ENCODE results near the gene RNF215. TPM values are rescaled to one million over a fixed set of nuclear protein-coding genes. Genes with fewer than 3 reads are reported as not detected.

RNF215 gene
- total and polyA plus RNA-seq, 2 experiments from 2014 or later, result 7.2 to 18.1 TPM

- Histone ChIP-seq H4K20me1 (ENCODE audit: insufficient read depth, poor library complexity, severe bottlenecking) (no peaks in the 10 kb centered on the region), H3K9me2 (replicated peaks; ENCODE audit: insufficient read depth) (no peaks in the 10 kb centered on the region), H3K4me2 (no peak overlapping the region), H3K27me3 (no peaks in the 10 kb centered on the region), H3K9me3 (ENCODE audit: low read depth) (no peaks in the 10 kb centered on the region), H2AFZ (no peak overlapping the region), H3K36me3 (replicated peaks; ENCODE audit: insufficient read depth, low read depth) (no peaks in the 10 kb centered on the region), H3K4me3 (no peak overlapping the region), H3K79me2 (peaks cover 9% of the 10 kb centered on the region), H3K27ac (no peak overlapping the region), H3K4me1 (ENCODE audit: insufficient read depth) (peaks cover 5% of the 10 kb centered on the region)
- 92% methylated on average over 1 of the region's 1 CpG for WGBS (ENCODE audit: low lambda C conversion rate, missing lambda C conversion rate)
- DNase-seq (ENCODE audit: low spot score), result no peak
- no peak for TF ChIP-seq CTCF (IDR thresholded peaks at IDR 0.05; ENCODE audit: poor library complexity)
- no peak for TF ChIP-seq EZH2phosphoT487 (IDR thresholded peaks at IDR 0.05; ENCODE audit: low read depth, severe bottlenecking, unreplicated experiment)
- no peak for TF ChIP-seq EZH2 (IDR thresholded peaks at IDR 0.05; ENCODE audit: borderline replicate concordance)
Measured at GRCh38 chr22:30400159-30400558, 12.9 kb upstream of the RNF215 start.

- no peaks in the 10 kb centered on the region for H3K9me3 ChIP-seq (ENCODE audit: low read depth)
- no peak for TF ChIP-seq CTCF (IDR thresholded peaks at IDR 0.05; ENCODE audit: poor library complexity)
- TF ChIP-seq EZH2phosphoT487 (IDR thresholded peaks at IDR 0.05; ENCODE audit: low read depth, severe bottlenecking, unreplicated experiment), result no peak
- no peak for TF ChIP-seq EZH2 (IDR thresholded peaks at IDR 0.05; ENCODE audit: borderline replicate concordance)
- H3K4me1 ChIP-seq (ENCODE audit: insufficient read depth), result peaks cover 5% of the 10 kb centered on the region
- H3K27me3 ChIP-seq, result no peaks in the 10 kb centered on the region
- no peak overlapping the region for H3K27ac ChIP-seq
- no peaks in the 10 kb centered on the region for H3K36me3 ChIP-seq (replicated peaks; ENCODE audit: insufficient read depth, low read depth)
- peaks cover 9% of the 10 kb centered on the region for H3K79me2 ChIP-seq
- H4K20me1 ChIP-seq (ENCODE audit: insufficient read depth, poor library complexity, severe bottlenecking), result no peaks in the 10 kb centered on the region
- H2AFZ ChIP-seq, result no peak overlapping the region
- H3K4me2 ChIP-seq, result no peak overlapping the region
- 93% methylated on average over 5 of the region's 5 CpGs for WGBS (ENCODE audit: low lambda C conversion rate, missing lambda C conversion rate)
- no peak for DNase-seq (ENCODE audit: low spot score)
- no peaks in the 10 kb centered on the region for H3K9me2 ChIP-seq (replicated peaks; ENCODE audit: insufficient read depth)
- H3K4me3 ChIP-seq, result no peak overlapping the region
Measured at GRCh38 chr22:30399718-30400117, 12.5 kb upstream of the RNF215 start.

- Histone ChIP-seq H2AFZ (no peak overlapping the region), H3K9me2 (replicated peaks; ENCODE audit: insufficient read depth) (no peaks in the 10 kb centered on the region), H3K36me3 (replicated peaks; ENCODE audit: insufficient read depth, low read depth) (no peaks in the 10 kb centered on the region), H3K27ac (no peak overlapping the region), H3K4me3 (no peak overlapping the region), H3K79me2 (peaks cover 9% of the 10 kb centered on the region), H3K9me3 (ENCODE audit: low read depth) (no peaks in the 10 kb centered on the region), H3K4me2 (peak overlapping the region; percentile 99), H4K20me1 (ENCODE audit: insufficient read depth, poor library complexity, severe bottlenecking) (no peaks in the 10 kb centered on the region), H3K4me1 (ENCODE audit: insufficient read depth) (peaks cover 5% of the 10 kb centered on the region), H3K27me3 (no peaks in the 10 kb centered on the region)
- WGBS (ENCODE audit: low lambda C conversion rate, missing lambda C conversion rate), result 82% methylated on average over 25 of the region's 25 CpGs
- TF ChIP-seq CTCF (IDR thresholded peaks at IDR 0.05; ENCODE audit: poor library complexity) (no peak), EZH2phosphoT487 (IDR thresholded peaks at IDR 0.05; ENCODE audit: low read depth, severe bottlenecking, unreplicated experiment) (no peak), EZH2 (IDR thresholded peaks at IDR 0.05; ENCODE audit: borderline replicate concordance) (no peak)
- DNase-seq (ENCODE audit: low spot score), result no peak
Measured at GRCh38 chr22:30398685-30399680, 11.8 kb upstream of the RNF215 start.

All from hepatocyte (in vitro differentiated cells).